H9 (cell line): Measurements from ENCODE around the gene ST8SIA2. TPM values are rescaled to one million over a fixed set of nuclear protein-coding genes. Genes with fewer than 3 reads are reported as not detected.

ENCODE experiments used
- DNase-seq: peaks from one replicate; pipeline ENCODE4 v3.0.0-alpha.2; 2017
- H2AFZ ChIP-seq: one replicate; pipeline ENCODE4 v1.6.1; 2013; ENCODE audit warnings: mild to moderate bottlenecking, low read length, control low read depth, moderate library complexity
- H2AK5ac ChIP-seq: 2 replicates; pipeline ENCODE4 v1.6.1; 2013; ENCODE audit warnings: low read length, control low read depth, mixed read lengths; ENCODE audit not compliant: insufficient read length
- H2BK120ac ChIP-seq: one replicate; pipeline ENCODE4 v1.6.1; 2013; ENCODE audit warnings: low read depth, mild to moderate bottlenecking, low read length, control low read depth, inconsistent platforms; ENCODE audit not compliant: poor library complexity, severe bottlenecking
- H2BK12ac ChIP-seq: 2 replicates; pipeline ENCODE4 v1.6.1; 2013; ENCODE audit warnings: low read length, control low read depth, mixed read lengths, low read depth; ENCODE audit not compliant: insufficient read length
- H2BK15ac ChIP-seq: 2 replicates; pipeline ENCODE4 v1.6.1; 2013; ENCODE audit warnings: low read depth, low read length, control low read depth
- H2BK20ac ChIP-seq: one replicate; pipeline ENCODE4 v1.6.1; 2013; ENCODE audit warnings: low read depth, mild to moderate bottlenecking, low read length, control low read depth, inconsistent platforms; ENCODE audit not compliant: poor library complexity, severe bottlenecking
- H2BK5ac ChIP-seq: 2 replicates; pipeline ENCODE4 v1.6.1; 2013; ENCODE audit warnings: low read length, control low read depth, mixed read lengths; ENCODE audit not compliant: insufficient read length
- H3K14ac ChIP-seq: 2 replicates; pipeline ENCODE4 v1.6.1; 2013; ENCODE audit warnings: low read length, control low read depth; ENCODE audit not compliant: insufficient read depth
- H3K18ac ChIP-seq: 2 replicates; pipeline ENCODE4 v1.6.1; 2013; ENCODE audit warnings: low read depth, mild to moderate bottlenecking, mixed read lengths, low read length, control low read depth; ENCODE audit not compliant: insufficient read length
- H3K23ac ChIP-seq: 2 replicates; pipeline ENCODE4 v1.6.1; 2013; ENCODE audit warnings: low read length, control low read depth, mixed read lengths, low read depth; ENCODE audit not compliant: insufficient read length
- H3K23me2 ChIP-seq: 2 replicates; pipeline ENCODE4 v1.6.1; 2013; ENCODE audit warnings: low read depth, mild to moderate bottlenecking, mixed read lengths, low read length, control low read depth; ENCODE audit not compliant: insufficient read length, poor library complexity, severe bottlenecking
- H3K27ac ChIP-seq: 2 replicates; pipeline ENCODE4 v1.5.1; 2013; ENCODE audit warnings: low read length, control low read depth, mixed read lengths, low read depth; ENCODE audit not compliant: insufficient read length
- H3K27me3 ChIP-seq: 2 replicates; pipeline ENCODE4 v1.6.1; 2013; ENCODE audit warnings: low read length, control low read depth, inconsistent platforms; ENCODE audit not compliant: insufficient read depth
- H3K4ac ChIP-seq: 2 replicates; pipeline ENCODE4 v1.6.1; 2013; ENCODE audit warnings: low read depth, mild to moderate bottlenecking, control low read depth, inconsistent platforms, low read length, moderate library complexity
- H3K4me1 ChIP-seq: 2 replicates; pipeline ENCODE4 v1.6.1; 2013; ENCODE audit warnings: low read length, control low read depth, inconsistent platforms; ENCODE audit not compliant: insufficient read depth
- H3K4me2 ChIP-seq: 2 replicates; pipeline ENCODE4 v1.6.1; 2013; ENCODE audit warnings: low read length, control low read depth, mixed read lengths; ENCODE audit not compliant: insufficient read length, insufficient read depth
- H3K56ac ChIP-seq: 2 replicates; pipeline ENCODE4 v1.6.1; 2013; ENCODE audit warnings: low read depth, mild to moderate bottlenecking, mixed read lengths, low read length, control low read depth; ENCODE audit not compliant: insufficient read length
- H3K79me1 ChIP-seq: 2 replicates; pipeline ENCODE4 v1.6.1; 2013; ENCODE audit warnings: low read depth, mild to moderate bottlenecking, moderate library complexity, low read length, control low read depth, inconsistent platforms; ENCODE audit not compliant: insufficient read depth, poor library complexity, severe bottlenecking
- H3K79me2 ChIP-seq: 2 replicates; pipeline ENCODE4 v1.6.1; 2013; ENCODE audit warnings: low read length, control low read depth, inconsistent platforms; ENCODE audit not compliant: insufficient read depth
- H3K9ac ChIP-seq: 2 replicates; pipeline ENCODE4 v1.6.1; 2013; ENCODE audit warnings: low read length, control low read depth, mixed read lengths; ENCODE audit not compliant: insufficient read length; ENCODE audit errors: extremely low read depth
- H3K9me3 ChIP-seq: one replicate; pipeline ENCODE4 v1.6.1; 2013; ENCODE audit warnings: low read depth, low read length, inconsistent platforms; ENCODE audit not compliant: control insufficient read depth
- H3T11ph ChIP-seq: one replicate; pipeline ENCODE4 v1.6.1; 2013; ENCODE audit warnings: mild to moderate bottlenecking, low read length, control low read depth, inconsistent platforms
- H4K20me1 ChIP-seq: one replicate; pipeline ENCODE4 v1.6.1; 2013; ENCODE audit not compliant: control insufficient read depth, insufficient read length, insufficient read depth
- H4K5ac ChIP-seq: 2 replicates; pipeline ENCODE4 v1.6.1; 2013; ENCODE audit warnings: low read depth, mild to moderate bottlenecking, mixed read lengths, low read length, control low read depth; ENCODE audit not compliant: insufficient read length
- H4K8ac ChIP-seq: replicated peaks from 2 replicates; pipeline ENCODE4 v1.6.1; 2013; ENCODE audit warnings: low read length, control low read depth, mixed read lengths, low read depth; ENCODE audit not compliant: insufficient read length
- H4K91ac ChIP-seq: 2 replicates; pipeline ENCODE4 v1.6.1; 2013; ENCODE audit warnings: low read depth, mild to moderate bottlenecking, moderate library complexity, mixed read lengths, low read length, control low read depth; ENCODE audit not compliant: insufficient read length
- H3K27ac Mint-ChIP-seq, 3 experiments: 2 replicates in 2 of 3; 3 replicates in 1 of 3; pipeline ENCODE4 v1.8.0; 2020 to 2021; ENCODE audit warnings: mixed read lengths in 3 of 3, mild to moderate bottlenecking in 1 of 3, moderate library complexity in 1 of 3
- H3K27me3 Mint-ChIP-seq: 2 replicates; pipeline ENCODE4 v1.8.0; 2021; ENCODE audit warnings: low read depth, mild to moderate bottlenecking, moderate library complexity, mixed read lengths
- H3K36me3 Mint-ChIP-seq, 3 experiments: 2 replicates in 2 of 3; 3 replicates in 1 of 3; pipeline ENCODE4 v1.8.0; 2020 to 2021; ENCODE audit warnings: low read depth in 3 of 3, mixed read lengths in 3 of 3; ENCODE audit not compliant: insufficient read depth in 1 of 3
- H3K4me1 Mint-ChIP-seq, 2 experiments: 2 replicates each; pipeline ENCODE4 v1.8.0; 2020; ENCODE audit warnings: mixed read lengths in 2 of 2
- H3K4me3 Mint-ChIP-seq, 2 experiments: 2 replicates in 1 of 2; 3 replicates in 1 of 2; pipeline ENCODE4 v1.8.0; 2020 to 2021; ENCODE audit warnings: mild to moderate bottlenecking in 2 of 2, mixed read lengths in 2 of 2, moderate library complexity in 1 of 2
- H3K9me3 Mint-ChIP-seq, 2 experiments: 2 replicates in 1 of 2; 3 replicates in 1 of 2; pipeline ENCODE4 v1.8.0; 2020; ENCODE audit warnings: mild to moderate bottlenecking in 2 of 2, mixed read lengths in 2 of 2, moderate library complexity in 1 of 2
- WGBS: extraction: QIAGEN DNeasy Blood & Tissue Kit; methylation state at CpG from one replicate; pipeline ENCODE4 v1.1.7; 2013; ENCODE audit warnings: missing lambda C conversion rate, low lambda C conversion rate, mixed read lengths; ENCODE audit not compliant: insufficient read length; ENCODE audit errors: extremely low coverage; 5-methylcytosine and 5-hydroxymethylcytosine counted together
- total RNA-seq: library from RNA; stranded (reverse); gene quantifications from 2 replicates; pipeline ENCODE4 v1.2.1, GENCODE V29; 2021
- TF ChIP-seq, protein P1 (sequence below): fragments of 200-600 bp; sonication (generic); conservative IDR thresholded peaks from 3 replicates; pipeline ENCODE4 v1.8.0; 2021; ENCODE audit warnings: antibody characterized with exemption, mild to moderate bottlenecking

ST8SIA2 gene
- total RNA-seq, 1 experiment from 2014 or later: 1.8 TPM

GRCh38 chr15:92502930-92503857, 109.5 kb downstream of the ST8SIA2 start:
- peaks cover 21 to 23% of the 10 kb centered on the region in 2 experiments for H3K9me3 Mint-ChIP-seq
- no peak overlapping the region for H2BK20ac ChIP-seq
- no peak overlapping the region for H3K23ac ChIP-seq
- H3K79me1 ChIP-seq: no peaks in the 10 kb centered on the region
- H3K4me1 Mint-ChIP-seq: peaks cover 13 to 26% of the 10 kb centered on the region in 2 experiments
- H3K9ac ChIP-seq: no peak overlapping the region
- H4K91ac ChIP-seq: no peak overlapping the region
- no peak overlapping the region for H3K4ac ChIP-seq
- H3K4me3 Mint-ChIP-seq: no peak overlapping the region
- H3K27ac ChIP-seq: no peak overlapping the region
- H3K36me3 Mint-ChIP-seq: peaks cover 5 to 18% (median 16%) of the 10 kb centered on the region in 3 experiments; a peak in 5 of 7 replicates
- no peak overlapping the region for H2BK5ac ChIP-seq
- H4K5ac ChIP-seq: no peak overlapping the region
- H2AK5ac ChIP-seq: no peak overlapping the region
- H3K9me3 ChIP-seq: peaks cover 12% of the 10 kb centered on the region
- no peak overlapping the region for H3K27ac Mint-ChIP-seq
- no peaks in the 10 kb centered on the region for H3K4me1 ChIP-seq
- no peak overlapping the region for H3K4me2 ChIP-seq
- H3K18ac ChIP-seq: no peak overlapping the region
- H3K56ac ChIP-seq: no peak overlapping the region
- no peak overlapping the region for H2BK12ac ChIP-seq
- no peaks in the 10 kb centered on the region for H3K27me3 ChIP-seq
- no peak overlapping the region for H2BK120ac ChIP-seq
- no peak overlapping the region for H3T11ph ChIP-seq
- no peak for DNase-seq
- H3K27me3 Mint-ChIP-seq: peaks cover 17% of the 10 kb centered on the region; the same call in 1 of the 2 replicates
- WGBS: no CpG with 5 or more reads among the region's 5 CpGs
- H3K79me2 ChIP-seq: no peaks in the 10 kb centered on the region
- no peak overlapping the region for H2BK15ac ChIP-seq
- H2AFZ ChIP-seq: no peak overlapping the region
- H4K8ac ChIP-seq: no peak overlapping the region
- H3K14ac ChIP-seq: no peak overlapping the region
- H3K23me2 ChIP-seq: no peaks in the 10 kb centered on the region
- TF ChIP-seq, protein P1, sequence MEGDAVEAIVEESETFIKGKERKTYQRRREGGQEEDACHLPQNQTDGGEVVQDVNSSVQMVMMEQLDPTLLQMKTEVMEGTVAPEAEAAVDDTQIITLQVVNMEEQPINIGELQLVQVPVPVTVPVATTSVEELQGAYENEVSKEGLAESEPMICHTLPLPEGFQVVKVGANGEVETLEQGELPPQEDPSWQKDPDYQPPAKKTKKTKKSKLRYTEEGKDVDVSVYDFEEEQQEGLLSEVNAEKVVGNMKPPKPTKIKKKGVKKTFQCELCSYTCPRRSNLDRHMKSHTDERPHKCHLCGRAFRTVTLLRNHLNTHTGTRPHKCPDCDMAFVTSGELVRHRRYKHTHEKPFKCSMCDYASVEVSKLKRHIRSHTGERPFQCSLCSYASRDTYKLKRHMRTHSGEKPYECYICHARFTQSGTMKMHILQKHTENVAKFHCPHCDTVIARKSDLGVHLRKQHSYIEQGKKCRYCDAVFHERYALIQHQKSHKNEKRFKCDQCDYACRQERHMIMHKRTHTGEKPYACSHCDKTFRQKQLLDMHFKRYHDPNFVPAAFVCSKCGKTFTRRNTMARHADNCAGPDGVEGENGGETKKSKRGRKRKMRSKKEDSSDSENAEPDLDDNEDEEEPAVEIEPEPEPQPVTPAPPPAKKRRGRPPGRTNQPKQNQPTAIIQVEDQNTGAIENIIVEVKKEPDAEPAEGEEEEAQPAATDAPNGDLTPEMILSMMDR: no peak
- H4K20me1 ChIP-seq: no peaks in the 10 kb centered on the region
